ENCODE data around the gene MCC.

MCC gene

DNA sequence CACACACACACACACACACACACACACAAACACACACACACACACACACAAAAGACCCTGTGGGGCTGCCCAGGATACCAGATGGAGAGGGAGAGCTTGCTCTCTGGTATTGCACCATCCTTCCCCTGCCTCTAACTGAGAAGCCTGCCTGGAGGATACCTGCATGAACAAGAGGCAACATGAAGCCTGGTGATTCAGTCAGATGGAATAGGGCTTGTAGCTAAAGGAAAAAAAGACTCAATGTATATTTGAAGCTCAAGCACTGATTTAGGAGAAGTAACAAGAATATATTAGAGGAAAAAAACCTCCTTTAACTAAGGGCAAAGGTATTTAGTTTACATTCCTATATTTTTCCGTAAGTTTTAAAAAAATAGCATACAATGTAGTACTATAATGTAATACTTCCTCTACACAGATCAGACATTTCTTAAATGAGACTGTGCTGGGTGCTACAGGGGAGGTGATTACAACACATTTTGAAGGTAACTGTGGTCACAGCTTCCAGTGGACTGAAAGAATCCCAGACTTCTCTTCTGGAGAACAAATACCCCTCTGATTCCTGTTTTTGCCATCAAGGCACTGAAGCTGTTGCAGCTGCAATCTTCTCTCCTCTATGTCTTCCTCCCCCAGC, 342.4 kb downstream of the MCC start:
- H3K27ac ChIP-seq = peak overlapping the region in 8 of 21 experiments; percentile 7 to 78 (median 32)
- H3K4me3 ChIP-seq = no peak overlapping the region

DNA sequence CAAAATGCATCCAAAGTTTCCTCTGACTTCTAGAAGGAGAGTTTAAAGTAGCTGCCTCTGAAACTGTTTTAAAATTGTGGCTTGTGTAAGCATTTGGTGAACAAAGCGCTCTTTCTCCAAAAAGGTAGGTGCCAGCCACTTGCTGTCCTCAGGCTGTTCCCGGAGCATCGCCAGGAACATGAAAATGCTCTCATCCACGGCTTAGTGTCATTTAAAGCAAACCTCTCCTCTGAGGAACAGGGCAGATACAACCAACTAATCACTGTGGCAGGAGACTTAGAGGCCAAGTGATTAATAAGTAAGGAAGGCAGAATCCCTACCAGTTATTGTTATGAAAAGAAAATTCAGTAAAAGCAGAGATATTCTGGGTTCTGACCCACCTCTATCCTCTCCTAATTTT, 346.1 kb downstream of the MCC start:
- H3K4me3 ChIP-seq = no peak overlapping the region
- peak overlapping the region in 13 of 21 experiments; percentile 9 to 79 (median 51) for H3K27ac ChIP-seq

DNA sequence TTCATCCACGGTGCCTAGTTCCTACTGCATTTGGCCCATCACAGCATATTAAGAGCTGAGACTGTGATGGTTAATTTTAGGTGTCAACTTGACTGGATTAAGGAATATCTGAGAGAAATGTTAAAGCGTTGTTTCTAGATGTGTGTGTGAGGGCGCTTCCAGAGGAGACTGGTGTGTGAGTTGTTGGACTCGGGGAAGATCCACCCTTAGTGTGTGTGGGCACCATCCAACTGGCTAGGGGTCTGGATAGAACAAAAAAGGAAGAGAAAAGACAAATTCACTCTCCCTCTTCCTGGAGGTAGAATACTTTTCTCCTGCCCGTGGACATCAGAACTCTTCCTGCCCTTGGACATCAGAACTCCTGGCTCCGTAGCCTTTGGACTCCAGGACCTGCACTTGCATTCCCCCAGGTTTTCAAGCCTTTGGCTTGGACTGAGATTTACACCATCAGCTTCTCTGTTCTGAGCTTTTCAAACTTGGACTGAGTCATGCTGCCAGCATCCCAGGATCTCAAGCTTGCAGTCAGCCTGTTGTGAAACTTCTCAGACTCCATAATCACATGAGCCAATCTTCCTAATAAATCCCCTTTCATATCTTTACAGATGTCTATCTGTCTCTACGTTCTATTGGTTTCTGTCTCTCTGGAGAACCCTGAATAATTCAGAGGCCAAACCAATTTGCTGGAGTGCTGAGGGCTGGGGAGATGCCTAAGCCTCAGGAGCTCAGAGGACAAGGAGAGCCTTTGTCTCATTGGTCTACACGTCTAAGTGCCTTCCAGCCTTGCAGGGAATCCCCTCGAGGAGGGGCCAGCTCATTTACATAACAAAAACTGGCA, 347.2 kb downstream of the MCC start:
- peak overlapping the region in 15 of 21 experiments; percentile 6 to 79 (median 48) for H3K27ac ChIP-seq
- no peak overlapping the region for H3K4me3 ChIP-seq

DNA sequence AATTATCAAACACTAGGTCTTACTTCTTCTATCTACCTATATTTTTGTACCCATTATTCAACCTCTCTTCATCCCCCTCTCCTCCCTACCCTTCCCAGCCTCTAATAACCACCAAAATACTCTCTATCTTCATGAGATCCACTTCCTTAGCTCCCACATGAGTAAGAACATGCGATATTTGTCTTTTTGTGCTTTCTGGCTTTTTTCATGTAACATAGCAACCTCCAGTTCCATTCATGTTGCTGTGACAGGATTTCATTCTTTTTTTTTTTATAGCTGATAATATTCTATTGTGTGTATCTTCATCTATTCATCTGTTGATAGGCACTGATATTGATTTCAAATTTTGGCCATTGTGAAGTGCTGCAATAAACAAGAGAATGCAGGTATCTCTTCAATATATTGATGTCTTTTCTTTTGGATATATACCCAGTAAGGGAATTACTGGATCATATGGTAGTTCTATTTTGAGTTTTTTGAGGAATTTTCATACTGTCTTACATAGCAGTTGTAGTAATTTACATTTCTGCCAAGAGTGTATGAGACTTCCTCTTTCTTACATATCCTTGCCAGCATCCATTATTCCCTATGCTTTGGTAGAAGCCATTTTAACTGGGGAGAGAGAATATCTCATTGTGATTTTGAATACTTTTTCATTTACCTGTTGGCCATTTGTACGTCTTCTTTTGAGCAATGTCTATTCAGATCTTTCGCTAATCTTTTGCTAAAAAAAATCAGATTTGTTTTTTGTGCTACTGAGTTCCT, 354.9 kb downstream of the MCC start:
- no peak overlapping the region for H3K4me3 ChIP-seq
- no peak overlapping the region for H3K27ac ChIP-seq

DNA sequence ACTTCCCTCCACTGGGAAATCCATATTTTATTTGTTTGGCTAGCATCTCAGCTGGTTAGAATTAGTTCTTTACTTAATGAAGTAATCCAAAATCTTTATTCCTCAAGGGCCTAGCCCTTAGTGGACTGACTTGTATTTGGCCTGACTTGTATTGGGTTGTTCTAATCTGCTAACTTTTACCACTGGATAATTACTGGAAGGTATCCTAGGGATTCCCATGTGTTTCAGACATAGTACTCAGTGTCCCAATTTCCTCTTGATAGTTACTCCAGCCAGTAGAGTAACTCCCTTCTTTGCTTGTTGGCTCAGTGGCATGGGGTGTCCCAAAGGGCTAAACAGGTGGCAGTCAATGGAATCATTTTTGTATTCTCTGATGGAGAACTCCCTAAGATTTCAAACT, 355.7 kb downstream of the MCC start:
- H3K4me3 ChIP-seq = no peak overlapping the region
- H3K27ac ChIP-seq = no peak overlapping the region

DNA sequence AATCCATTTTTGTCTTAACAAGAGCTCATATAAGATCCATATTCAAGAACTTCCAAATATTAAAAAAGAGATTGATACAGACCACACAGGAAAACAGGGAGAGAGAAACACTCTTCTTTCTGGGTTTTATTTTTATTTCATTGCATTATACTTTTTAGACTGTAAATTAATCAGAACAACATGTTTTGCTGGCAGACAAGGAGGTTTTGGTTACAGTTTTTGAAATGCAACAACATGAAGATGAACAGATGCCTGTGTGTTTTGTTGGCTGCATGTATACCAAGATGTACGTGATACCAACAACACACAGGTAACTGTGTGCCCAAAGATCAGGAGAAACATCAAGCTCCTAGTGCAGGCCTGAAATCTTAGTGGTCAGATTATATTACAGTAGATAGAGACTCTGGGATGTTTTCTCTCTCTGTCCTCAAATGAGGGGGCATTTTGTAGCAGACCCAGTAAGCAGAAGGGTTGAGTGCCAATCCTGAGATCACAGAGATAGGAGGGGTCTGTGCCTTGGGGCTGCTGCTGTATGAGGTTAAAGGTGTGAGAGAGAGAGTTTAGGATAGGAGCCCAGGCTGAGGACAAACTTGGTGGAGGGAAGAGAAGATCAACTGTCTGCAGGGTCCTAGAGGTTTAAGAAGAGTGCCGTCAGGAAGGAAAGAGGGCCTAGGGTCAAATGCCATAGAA, 359.5 kb downstream of the MCC start:
- Histone ChIP-seq H3K4me3 (no peak overlapping the region), H3K27ac (no peak overlapping the region)

DNA sequence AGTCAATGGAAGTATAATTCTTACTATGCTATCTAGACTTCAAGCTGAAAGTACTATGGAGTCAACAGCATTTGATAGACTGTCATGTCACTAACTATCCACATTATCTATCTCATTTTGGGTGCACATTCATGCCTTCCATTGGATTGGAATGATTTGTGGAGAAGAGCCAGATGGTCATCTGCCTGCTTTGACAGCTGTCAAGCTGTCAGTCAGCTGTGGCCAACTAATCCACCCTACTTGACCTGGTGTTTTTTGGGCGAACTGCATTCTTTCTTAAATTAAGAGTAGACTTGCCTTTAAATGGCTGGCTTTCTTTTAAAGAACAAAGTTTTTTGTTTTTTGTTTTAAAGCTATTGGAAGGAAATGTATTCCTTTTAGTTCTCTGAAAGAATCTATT, 360.2 kb downstream of the MCC start:
- no peak overlapping the region for H3K4me3 ChIP-seq
- no peak overlapping the region for H3K27ac ChIP-seq

DNA sequence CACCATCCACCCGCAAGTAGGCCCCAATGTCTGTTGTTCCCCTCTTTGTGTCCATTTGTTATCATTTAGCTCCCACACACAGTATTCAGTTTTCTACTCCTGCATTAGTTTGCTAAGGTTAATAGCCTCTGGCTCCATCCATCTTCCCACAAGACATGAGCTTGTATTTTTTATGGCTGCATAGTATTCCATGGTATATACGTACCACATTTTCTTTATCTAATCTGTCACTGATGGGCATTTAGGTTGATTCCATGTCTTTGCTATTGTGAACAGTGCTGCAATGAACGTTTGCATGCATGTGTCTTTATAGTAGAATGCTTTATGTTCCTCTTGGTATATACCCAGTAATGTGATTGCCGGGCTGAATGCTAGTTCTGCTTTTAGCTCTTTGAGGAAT, 361.2 kb downstream of the MCC start:
- Histone ChIP-seq H3K27ac (no peak overlapping the region), H3K4me3 (no peak overlapping the region)

DNA sequence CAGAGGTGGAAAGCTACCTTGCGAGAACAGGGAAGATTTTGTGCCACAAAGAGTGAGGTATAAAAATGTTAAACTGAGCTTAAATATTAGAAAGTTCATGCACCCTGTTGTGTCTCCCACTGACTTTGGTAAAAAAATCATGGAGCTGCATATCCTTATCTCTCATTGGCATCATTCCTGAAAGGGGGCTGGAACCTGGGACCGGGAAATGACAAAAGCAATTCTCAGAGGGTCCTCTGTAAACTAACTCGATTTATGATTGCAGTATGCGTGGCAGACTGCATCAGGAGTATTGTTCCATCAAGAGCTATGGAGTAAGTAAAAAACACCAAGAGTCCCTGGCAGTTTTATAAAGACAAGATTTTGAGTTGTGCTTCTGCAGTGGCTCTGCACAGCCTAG, 362.9 kb downstream of the MCC start:
- Histone ChIP-seq H3K27ac (no peak overlapping the region), H3K4me3 (no peak overlapping the region)

DNA sequence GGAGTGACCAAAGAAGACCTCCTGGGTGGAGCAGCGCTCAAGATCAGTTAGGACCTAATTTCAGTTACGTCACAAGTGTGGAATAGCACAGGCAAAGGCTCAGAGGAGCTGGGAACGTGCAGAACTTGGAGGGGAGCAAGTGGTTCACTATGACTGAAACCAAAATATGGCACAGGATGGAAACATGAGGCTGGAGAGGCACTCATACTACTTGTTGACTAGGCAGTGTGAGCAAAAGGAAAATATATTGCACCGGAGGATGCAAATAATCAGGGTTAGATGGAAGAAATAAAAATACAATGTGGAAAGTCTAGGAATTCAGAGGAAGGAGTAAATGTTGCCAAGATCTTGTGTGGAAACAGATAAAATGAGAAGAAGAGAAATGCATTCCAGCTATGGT, 363.3 kb downstream of the MCC start:
- no peak overlapping the region for H3K27ac ChIP-seq
- H3K4me3 ChIP-seq = no peak overlapping the region

DNA sequence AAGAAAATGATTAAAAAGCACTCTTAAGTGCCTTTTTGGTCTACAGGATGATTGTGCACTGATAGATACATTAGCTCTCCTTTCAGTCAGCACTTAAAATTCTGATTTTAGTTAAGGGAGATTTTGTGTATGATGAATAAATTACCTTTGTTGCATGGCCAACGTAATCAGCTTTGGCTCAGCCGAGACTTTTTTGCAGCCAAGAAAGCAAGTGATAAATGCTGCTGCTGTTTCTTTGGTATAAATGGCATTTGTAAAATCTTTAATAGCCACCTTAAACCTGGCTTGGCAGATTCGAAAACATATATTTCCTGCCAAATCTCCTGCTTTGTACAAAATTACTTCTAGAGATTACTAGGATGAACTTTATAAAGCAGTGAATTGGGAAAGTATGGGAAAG, 364.0 kb downstream of the MCC start:
- Histone ChIP-seq H3K4me3 (no peak overlapping the region), H3K27ac (no peak overlapping the region)

DNA sequence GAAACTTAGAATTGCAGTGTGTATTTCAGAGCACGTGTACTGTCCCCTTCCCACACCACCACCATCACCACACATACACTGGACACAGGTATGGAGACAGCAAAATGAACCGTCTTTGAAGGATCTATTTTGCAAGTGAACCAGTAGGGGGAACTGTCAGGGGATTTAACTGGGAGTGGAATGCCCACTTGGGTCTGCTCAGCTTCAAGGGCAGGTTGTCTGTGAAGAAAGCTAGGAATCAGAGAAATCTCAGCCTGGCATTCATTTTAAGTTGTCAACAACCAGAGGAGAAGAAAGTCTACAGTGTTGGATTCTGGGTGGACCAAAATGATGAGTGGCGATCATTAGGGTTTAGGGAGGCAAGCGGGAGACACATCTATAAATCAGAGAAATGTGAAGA, 364.6 kb downstream of the MCC start:
- peak overlapping the region in 2 of 21 experiments; percentile 47 to 75 for H3K27ac ChIP-seq
- no peak overlapping the region for H3K4me3 ChIP-seq

DNA sequence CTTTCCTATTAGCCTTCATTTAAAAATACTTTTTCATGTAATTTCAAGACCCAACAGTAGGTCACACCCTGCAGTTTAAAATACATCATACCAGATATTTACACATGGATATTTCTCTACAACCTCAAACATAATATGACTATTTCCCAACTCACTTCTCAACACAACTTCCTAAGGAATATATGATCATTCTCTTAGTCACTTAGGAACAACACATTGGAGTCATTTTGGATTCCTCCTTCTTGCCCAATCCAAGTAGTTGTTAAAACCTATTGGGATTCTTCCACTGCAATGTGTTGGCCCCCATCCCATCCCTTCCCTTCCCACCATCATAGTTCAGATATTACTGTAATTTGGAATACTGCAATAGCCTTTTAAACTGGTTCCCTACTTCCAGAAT, 366.2 kb downstream of the MCC start:
- Histone ChIP-seq H3K27ac (peak overlapping the region in 9 of 21 experiments; percentile 29 to 75 (median 57)), H3K4me3 (no peak overlapping the region)

DNA sequence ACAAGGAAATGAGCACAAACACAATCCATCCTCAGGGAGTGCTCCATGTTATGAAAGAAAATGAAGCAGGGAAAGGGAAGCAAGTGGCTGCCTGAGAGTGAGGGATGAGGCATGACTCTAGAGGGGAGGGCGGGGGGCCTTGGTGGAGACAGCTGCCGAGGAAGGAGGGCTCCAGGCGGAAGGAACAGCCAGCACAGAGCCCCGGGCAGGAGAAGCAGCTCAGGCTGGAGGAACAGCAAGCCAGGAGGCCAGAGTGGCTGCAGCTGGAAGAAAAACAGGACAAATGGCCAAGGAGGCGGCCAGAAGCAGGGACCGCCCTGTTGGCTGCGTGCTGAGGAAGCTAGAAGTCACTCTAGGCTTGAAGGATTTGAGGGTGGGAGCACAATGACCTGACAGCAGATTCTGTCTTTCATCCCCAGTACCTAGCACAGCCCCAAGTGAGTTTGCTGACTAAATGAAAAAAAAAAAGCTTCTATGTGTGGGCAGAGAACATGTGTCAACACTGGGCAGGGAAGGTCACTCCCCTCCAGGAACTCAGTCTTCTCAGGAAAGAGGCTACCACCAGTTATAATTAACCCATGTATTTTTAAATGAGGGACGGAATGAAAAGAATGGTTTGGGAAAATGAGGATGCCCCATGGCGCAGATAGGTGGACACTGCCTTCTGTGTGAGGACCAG, 368.9 kb downstream of the MCC start:
- H3K4me3 ChIP-seq = no peak overlapping the region
- H3K27ac ChIP-seq = peak overlapping the region in 6 of 21 experiments; percentile 4 to 39 (median 15)

DNA sequence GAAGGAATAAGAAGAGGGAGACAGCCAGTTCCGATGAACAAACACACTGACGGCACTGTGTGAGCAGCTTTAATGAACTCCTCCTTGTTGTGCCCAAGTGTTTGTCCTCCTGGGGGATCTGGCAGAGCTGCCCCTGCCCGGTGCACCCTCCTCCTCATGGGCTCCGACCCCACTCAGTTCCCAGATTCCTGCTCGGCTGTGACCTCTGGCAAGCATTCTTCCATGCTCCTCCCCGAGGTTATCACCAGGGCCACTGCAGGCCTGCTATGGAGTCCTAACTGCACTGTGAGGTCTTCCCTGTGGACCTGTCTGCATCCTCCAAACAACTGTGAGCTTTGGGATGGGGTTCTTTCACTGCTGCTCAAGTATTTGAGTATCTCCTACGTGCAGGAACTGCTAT, 369.5 kb downstream of the MCC start:
- H3K27ac ChIP-seq = peak overlapping the region in 6 of 21 experiments; percentile 4 to 39 (median 15)

DNA sequence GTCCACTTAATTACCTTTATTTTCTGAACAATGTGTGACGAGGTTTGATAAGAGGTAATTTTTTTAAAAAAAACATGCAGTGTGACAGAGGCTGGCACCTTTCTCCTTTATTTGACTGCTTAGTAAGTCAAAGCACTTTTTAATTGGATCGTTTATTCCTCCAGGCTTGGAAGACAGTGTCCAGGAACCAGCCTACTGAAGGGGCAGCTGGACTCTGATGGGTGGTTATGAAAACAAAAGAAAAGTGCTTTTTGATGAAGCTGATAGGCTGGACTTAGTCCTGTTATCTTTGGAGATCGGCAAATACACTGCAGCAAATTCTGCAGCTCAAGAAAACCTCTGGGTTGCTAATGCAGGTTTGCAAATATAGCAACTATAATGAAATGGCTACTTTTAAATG, 370.0 kb downstream of the MCC start:
- no peak overlapping the region for H3K27ac ChIP-seq
- H3K4me3 ChIP-seq = no peak overlapping the region

More for the DNA sequence above, 369.5 kb downstream of the MCC start:
- no peak overlapping the region for H3K4me3 ChIP-seq

DNA sequence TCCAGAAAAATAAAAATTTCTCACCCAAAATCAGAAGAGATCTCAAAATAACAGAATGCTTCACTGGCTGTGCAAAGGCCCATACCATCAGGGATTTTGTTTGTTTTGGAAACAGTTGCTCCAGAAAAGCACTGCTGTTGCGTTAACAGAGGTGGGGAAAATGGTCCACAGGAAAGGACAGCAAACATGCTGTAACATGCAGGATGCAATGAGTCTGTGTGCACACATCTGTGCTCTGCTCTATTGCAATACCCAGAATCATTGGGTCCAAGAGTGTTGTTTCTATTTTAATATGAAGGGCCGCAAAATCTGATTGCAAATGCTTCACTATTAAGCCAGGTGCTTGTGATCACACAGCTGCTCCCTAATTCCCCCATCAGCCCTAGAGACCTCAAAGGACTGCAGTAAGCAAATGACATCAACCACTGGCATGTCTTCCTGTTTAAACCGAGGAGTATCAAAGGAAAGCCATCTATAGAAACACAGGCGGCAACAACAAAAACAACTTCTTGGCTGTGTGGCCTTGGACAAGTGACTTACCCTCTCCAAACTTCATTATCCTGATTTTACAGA, 370.6 kb downstream of the MCC start:
- no peak overlapping the region for H3K27ac ChIP-seq
- no peak overlapping the region for H3K4me3 ChIP-seq

DNA sequence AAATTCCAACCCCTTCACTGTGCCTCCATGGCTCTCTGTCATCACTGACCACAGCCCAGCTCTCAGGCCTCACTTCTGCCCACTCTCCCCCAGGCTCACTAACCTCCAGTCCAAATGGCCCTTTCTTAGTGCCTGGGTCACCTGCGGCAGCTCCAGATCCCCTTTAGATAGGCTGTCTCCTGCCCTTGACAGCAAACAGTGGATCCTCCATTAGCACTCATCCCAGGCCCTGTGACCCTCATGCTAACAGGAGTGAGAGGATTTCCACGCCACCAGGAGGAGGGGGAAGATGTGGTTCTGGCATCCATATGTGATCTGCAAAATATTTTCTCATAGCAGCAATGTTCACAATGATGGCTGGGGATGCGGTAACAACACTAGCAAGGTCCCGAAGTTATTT, 372.3 kb downstream of the MCC start:
- H3K27ac ChIP-seq = no peak overlapping the region

DNA sequence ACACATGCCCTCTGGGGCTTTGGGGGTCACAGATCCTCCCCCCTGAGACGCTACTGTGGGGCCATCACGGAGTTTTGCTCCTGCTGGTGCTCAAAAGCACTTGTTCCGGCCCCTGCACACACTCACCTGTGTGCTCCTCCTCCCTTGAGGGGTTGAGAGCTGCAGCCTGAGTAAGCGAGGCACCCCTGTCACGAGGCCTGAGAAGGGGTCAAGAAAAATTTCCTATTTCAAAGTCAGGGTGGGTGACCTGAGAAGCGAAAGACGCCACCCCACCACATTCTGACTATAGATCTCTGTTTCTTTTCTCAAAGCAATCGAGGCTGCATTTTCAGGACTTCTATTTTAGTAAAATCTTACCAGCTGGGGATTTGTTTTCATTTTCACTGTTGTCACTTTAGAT, 373.2 kb downstream of the MCC start:
- Histone ChIP-seq H3K4me3 (no peak overlapping the region), H3K27ac (no peak overlapping the region)

More for the DNA sequence above, 372.3 kb downstream of the MCC start:
- no peak overlapping the region for H3K4me3 ChIP-seq
